Omental fat pad (tissue), 4 donors: ENCODE measurements around the gene THNSL1. TPM values are rescaled to one million over a fixed set of nuclear protein-coding genes. Genes with fewer than 3 reads are reported as not detected.
"Not testable (repeated sequence)": the region's sequence is repeated elsewhere in the genome, so short reads cannot be mapped to it uniquely, and the experiment has no call there.

Experiments used
- ATAC-seq: fragments of 150-250 bp; one replicate; pipeline ENCODE4 v1.9.1; 2016; ENCODE audit warnings: mild to moderate bottlenecking, moderate library complexity; ENCODE audit not compliant: low FRiP score
- DNase-seq: peaks from one replicate; pipeline ENCODE4 v3.0.0-alpha.2; 2019; ENCODE audit warnings: low spot score
- CTCF ChIP-seq, 3 donors: fragments of 450-650 bp; IDR thresholded peaks; one replicate each; pipeline ENCODE4 v1.5.1; 2016 to 2017; ENCODE audit warnings: antibody characterized with exemption in 3 of 3, mild to moderate bottlenecking in 3 of 3, moderate library complexity in 2 of 3
- total RNA-seq, 4 donors: library from RNA; depleted of rRNA; stranded (reverse); fragments of >200 nt; gene quantifications; one replicate each; pipeline ENCODE4 v1.1.0, GENCODE V29; 2016

Gene THNSL1
- 1 to 10 TPM in 3 of 4 donors, under 1 TPM in 1; 0.88 to 2.2 (median 1.4) TPM for total RNA-seq

- TF ChIP-seq CTCF (IDR thresholded peaks at IDR 0.05) = no peak
- DNase-seq (peak; percentile 85), ATAC-seq (peak; percentile 100)
Measured at GRCh38 chr10:25016376-25017153, at the start of gene THNSL1. TSS of gene THNSL1 (plus strand) at chr10:25016612. CDS start at chr10:25023224, 6,612 bp downstream.

GRCh38 chr10:24966962-24967481, 49.4 kb upstream of the THNSL1 start:
- TF ChIP-seq CTCF (IDR thresholded peaks at IDR 0.05) = no peak
- no peak for DNase-seq
- ATAC-seq = no peak

- no peak for TF ChIP-seq CTCF (IDR thresholded peaks at IDR 0.05)
- no peak for DNase-seq
- no peak for ATAC-seq
Measured at GRCh38 chr10:24968349-24968748, 48.1 kb upstream of the THNSL1 start.

- not testable (repeated sequence) for ATAC-seq, DNase-seq
Measured at GRCh38 chr10:24968951-24969350, 47.5 kb upstream of the THNSL1 start.

- ATAC-seq = no peak
- no peak for DNase-seq
- TF ChIP-seq CTCF (IDR thresholded peaks at IDR 0.05) = no peak
Measured at GRCh38 chr10:24969841-24970281, 46.6 kb upstream of the THNSL1 start.

GRCh38 chr10:24971374-24971773, 45.0 kb upstream of the THNSL1 start:
- TF ChIP-seq CTCF (IDR thresholded peaks at IDR 0.05) = no peak
- DNase-seq (no peak), ATAC-seq (no peak)

GRCh38 chr10:24973163-24973562, 43.2 kb upstream of the THNSL1 start:
- no peak for ATAC-seq
- no peak for DNase-seq
- TF ChIP-seq CTCF (IDR thresholded peaks at IDR 0.05) = no peak
